H9 (cell line): ENCODE measurements around the gene CAPN14. TPM values are rescaled to one million over a fixed set of nuclear protein-coding genes. Genes with fewer than 3 reads are reported as not detected.

Experiments used
- DNase-seq: peaks from one replicate; pipeline ENCODE4 v3.0.0-alpha.2; 2017
- H2AFZ ChIP-seq: one replicate; pipeline ENCODE4 v1.6.1; 2013; ENCODE audit warnings: mild to moderate bottlenecking, low read length, control low read depth, moderate library complexity
- H2AK5ac ChIP-seq: 2 replicates; pipeline ENCODE4 v1.6.1; 2013; ENCODE audit warnings: low read length, control low read depth, mixed read lengths; ENCODE audit not compliant: insufficient read length
- H2BK120ac ChIP-seq: one replicate; pipeline ENCODE4 v1.6.1; 2013; ENCODE audit warnings: low read depth, mild to moderate bottlenecking, low read length, control low read depth, inconsistent platforms; ENCODE audit not compliant: poor library complexity, severe bottlenecking
- H2BK12ac ChIP-seq: 2 replicates; pipeline ENCODE4 v1.6.1; 2013; ENCODE audit warnings: low read length, control low read depth, mixed read lengths, low read depth; ENCODE audit not compliant: insufficient read length
- H2BK15ac ChIP-seq: 2 replicates; pipeline ENCODE4 v1.6.1; 2013; ENCODE audit warnings: low read depth, low read length, control low read depth
- H2BK20ac ChIP-seq: one replicate; pipeline ENCODE4 v1.6.1; 2013; ENCODE audit warnings: low read depth, mild to moderate bottlenecking, low read length, control low read depth, inconsistent platforms; ENCODE audit not compliant: poor library complexity, severe bottlenecking
- H2BK5ac ChIP-seq: 2 replicates; pipeline ENCODE4 v1.6.1; 2013; ENCODE audit warnings: low read length, control low read depth, mixed read lengths; ENCODE audit not compliant: insufficient read length
- H3K14ac ChIP-seq: 2 replicates; pipeline ENCODE4 v1.6.1; 2013; ENCODE audit warnings: low read length, control low read depth; ENCODE audit not compliant: insufficient read depth
- H3K18ac ChIP-seq: 2 replicates; pipeline ENCODE4 v1.6.1; 2013; ENCODE audit warnings: low read depth, mild to moderate bottlenecking, mixed read lengths, low read length, control low read depth; ENCODE audit not compliant: insufficient read length
- H3K23ac ChIP-seq: 2 replicates; pipeline ENCODE4 v1.6.1; 2013; ENCODE audit warnings: low read length, control low read depth, mixed read lengths, low read depth; ENCODE audit not compliant: insufficient read length
- H3K23me2 ChIP-seq: 2 replicates; pipeline ENCODE4 v1.6.1; 2013; ENCODE audit warnings: low read depth, mild to moderate bottlenecking, mixed read lengths, low read length, control low read depth; ENCODE audit not compliant: insufficient read length, poor library complexity, severe bottlenecking
- H3K27ac ChIP-seq: 2 replicates; pipeline ENCODE4 v1.5.1; 2013; ENCODE audit warnings: low read length, control low read depth, mixed read lengths, low read depth; ENCODE audit not compliant: insufficient read length
- H3K27me3 ChIP-seq: 2 replicates; pipeline ENCODE4 v1.6.1; 2013; ENCODE audit warnings: low read length, control low read depth, inconsistent platforms; ENCODE audit not compliant: insufficient read depth
- H3K4ac ChIP-seq: 2 replicates; pipeline ENCODE4 v1.6.1; 2013; ENCODE audit warnings: low read depth, mild to moderate bottlenecking, control low read depth, inconsistent platforms, low read length, moderate library complexity
- H3K4me1 ChIP-seq: 2 replicates; pipeline ENCODE4 v1.6.1; 2013; ENCODE audit warnings: low read length, control low read depth, inconsistent platforms; ENCODE audit not compliant: insufficient read depth
- H3K4me2 ChIP-seq: 2 replicates; pipeline ENCODE4 v1.6.1; 2013; ENCODE audit warnings: low read length, control low read depth, mixed read lengths; ENCODE audit not compliant: insufficient read length, insufficient read depth
- H3K56ac ChIP-seq: 2 replicates; pipeline ENCODE4 v1.6.1; 2013; ENCODE audit warnings: low read depth, mild to moderate bottlenecking, mixed read lengths, low read length, control low read depth; ENCODE audit not compliant: insufficient read length
- H3K79me1 ChIP-seq: 2 replicates; pipeline ENCODE4 v1.6.1; 2013; ENCODE audit warnings: low read depth, mild to moderate bottlenecking, moderate library complexity, low read length, control low read depth, inconsistent platforms; ENCODE audit not compliant: insufficient read depth, poor library complexity, severe bottlenecking
- H3K79me2 ChIP-seq: 2 replicates; pipeline ENCODE4 v1.6.1; 2013; ENCODE audit warnings: low read length, control low read depth, inconsistent platforms; ENCODE audit not compliant: insufficient read depth
- H3K9ac ChIP-seq: 2 replicates; pipeline ENCODE4 v1.6.1; 2013; ENCODE audit warnings: low read length, control low read depth, mixed read lengths; ENCODE audit not compliant: insufficient read length; ENCODE audit errors: extremely low read depth
- H3K9me3 ChIP-seq: one replicate; pipeline ENCODE4 v1.6.1; 2013; ENCODE audit warnings: low read depth, low read length, inconsistent platforms; ENCODE audit not compliant: control insufficient read depth
- H3T11ph ChIP-seq: one replicate; pipeline ENCODE4 v1.6.1; 2013; ENCODE audit warnings: mild to moderate bottlenecking, low read length, control low read depth, inconsistent platforms
- H4K20me1 ChIP-seq: one replicate; pipeline ENCODE4 v1.6.1; 2013; ENCODE audit not compliant: control insufficient read depth, insufficient read length, insufficient read depth
- H4K5ac ChIP-seq: 2 replicates; pipeline ENCODE4 v1.6.1; 2013; ENCODE audit warnings: low read depth, mild to moderate bottlenecking, mixed read lengths, low read length, control low read depth; ENCODE audit not compliant: insufficient read length
- H4K8ac ChIP-seq: replicated peaks from 2 replicates; pipeline ENCODE4 v1.6.1; 2013; ENCODE audit warnings: low read length, control low read depth, mixed read lengths, low read depth; ENCODE audit not compliant: insufficient read length
- H4K91ac ChIP-seq: 2 replicates; pipeline ENCODE4 v1.6.1; 2013; ENCODE audit warnings: low read depth, mild to moderate bottlenecking, moderate library complexity, mixed read lengths, low read length, control low read depth; ENCODE audit not compliant: insufficient read length
- H3K27ac Mint-ChIP-seq, 3 experiments: 2 replicates in 2 of 3; 3 replicates in 1 of 3; pipeline ENCODE4 v1.8.0; 2020 to 2021; ENCODE audit warnings: mixed read lengths in 3 of 3, mild to moderate bottlenecking in 1 of 3, moderate library complexity in 1 of 3
- H3K27me3 Mint-ChIP-seq: 2 replicates; pipeline ENCODE4 v1.8.0; 2021; ENCODE audit warnings: low read depth, mild to moderate bottlenecking, moderate library complexity, mixed read lengths
- H3K36me3 Mint-ChIP-seq, 3 experiments: 2 replicates in 2 of 3; 3 replicates in 1 of 3; pipeline ENCODE4 v1.8.0; 2020 to 2021; ENCODE audit warnings: low read depth in 3 of 3, mixed read lengths in 3 of 3; ENCODE audit not compliant: insufficient read depth in 1 of 3
- H3K4me1 Mint-ChIP-seq, 2 experiments: 2 replicates each; pipeline ENCODE4 v1.8.0; 2020; ENCODE audit warnings: mixed read lengths in 2 of 2
- H3K4me3 Mint-ChIP-seq, 2 experiments: 2 replicates in 1 of 2; 3 replicates in 1 of 2; pipeline ENCODE4 v1.8.0; 2020 to 2021; ENCODE audit warnings: mild to moderate bottlenecking in 2 of 2, mixed read lengths in 2 of 2, moderate library complexity in 1 of 2
- H3K9me3 Mint-ChIP-seq, 2 experiments: 2 replicates in 1 of 2; 3 replicates in 1 of 2; pipeline ENCODE4 v1.8.0; 2020; ENCODE audit warnings: mild to moderate bottlenecking in 2 of 2, mixed read lengths in 2 of 2, moderate library complexity in 1 of 2
- CTCF ChIP-seq: fragments of 200-600 bp; sonication (generic); conservative IDR thresholded peaks from 3 replicates; pipeline ENCODE4 v1.8.0; 2021; ENCODE audit warnings: antibody characterized with exemption, mild to moderate bottlenecking
- WGBS: extraction: QIAGEN DNeasy Blood & Tissue Kit; methylation state at CpG from one replicate; pipeline ENCODE4 v1.1.7; 2013; ENCODE audit warnings: missing lambda C conversion rate, low lambda C conversion rate, mixed read lengths; ENCODE audit not compliant: insufficient read length; ENCODE audit errors: extremely low coverage; 5-methylcytosine and 5-hydroxymethylcytosine counted together
- total RNA-seq: library from RNA; stranded (reverse); gene quantifications from 2 replicates; pipeline ENCODE4 v1.2.1, GENCODE V29; 2021

Gene CAPN14
- total RNA-seq, 1 experiment from 2014 or later, result 0.09 TPM

GRCh38 chr2:31132786-31133185 is 84.5 kb downstream of the CAPN14 start:
- no peaks in the 10 kb centered on the region for H3K79me1 ChIP-seq
- H3K36me3 Mint-ChIP-seq, result no peaks in the 10 kb centered on the region
- no peaks in the 10 kb centered on the region for H4K20me1 ChIP-seq
- no peak overlapping the region for H2AK5ac ChIP-seq
- H4K8ac ChIP-seq, result no peak overlapping the region
- no peak for TF ChIP-seq CTCF
- no peak overlapping the region for H3K4me2 ChIP-seq
- no peak overlapping the region for H2BK20ac ChIP-seq
- no peak overlapping the region for H3K4ac ChIP-seq
- peaks cover 4% of the 10 kb centered on the region; the same call in 1 of the 2 replicates for H3K4me1 ChIP-seq
- no peak overlapping the region for H3K9ac ChIP-seq
- 0 out of 5 replicates have a peak, but pooled peaks cover 0 to 6% of the 10 kb centered on the region in 2 experiments for H3K9me3 Mint-ChIP-seq
- H3K23me2 ChIP-seq, result peaks cover 4% of the 10 kb centered on the region
- no peak overlapping the region for H2AFZ ChIP-seq
- H3K4me3 Mint-ChIP-seq, result no peak overlapping the region
- H3K27ac Mint-ChIP-seq, result no peak overlapping the region
- no peak overlapping the region for H3K18ac ChIP-seq
- no peak overlapping the region for H3K27ac ChIP-seq
- H3K27me3 ChIP-seq, result peaks cover 9% of the 10 kb centered on the region; the same call in 1 of the 2 replicates
- no peak overlapping the region for H2BK15ac ChIP-seq
- H3K79me2 ChIP-seq, result no peaks in the 10 kb centered on the region
- no peak overlapping the region for H4K91ac ChIP-seq
- no peak overlapping the region for H4K5ac ChIP-seq
- no peak overlapping the region for H3T11ph ChIP-seq
- DNase-seq, result no peak
- peaks cover 51 to 66% of the 10 kb centered on the region in 2 experiments for H3K4me1 Mint-ChIP-seq
- H3K23ac ChIP-seq, result no peak overlapping the region
- no peaks in the 10 kb centered on the region for H3K9me3 ChIP-seq
- no CpG with 5 or more reads among the region's 5 CpGs for WGBS
- H3K14ac ChIP-seq, result no peak overlapping the region
- H2BK12ac ChIP-seq, result no peak overlapping the region
- H3K56ac ChIP-seq, result no peak overlapping the region
- H2BK120ac ChIP-seq, result no peak overlapping the region
- peaks cover 39% of the 10 kb centered on the region for H3K27me3 Mint-ChIP-seq
- H2BK5ac ChIP-seq, result no peak overlapping the region
